ENCODE measurements around the gene KIFC3.

KIFC3 gene

DNA sequence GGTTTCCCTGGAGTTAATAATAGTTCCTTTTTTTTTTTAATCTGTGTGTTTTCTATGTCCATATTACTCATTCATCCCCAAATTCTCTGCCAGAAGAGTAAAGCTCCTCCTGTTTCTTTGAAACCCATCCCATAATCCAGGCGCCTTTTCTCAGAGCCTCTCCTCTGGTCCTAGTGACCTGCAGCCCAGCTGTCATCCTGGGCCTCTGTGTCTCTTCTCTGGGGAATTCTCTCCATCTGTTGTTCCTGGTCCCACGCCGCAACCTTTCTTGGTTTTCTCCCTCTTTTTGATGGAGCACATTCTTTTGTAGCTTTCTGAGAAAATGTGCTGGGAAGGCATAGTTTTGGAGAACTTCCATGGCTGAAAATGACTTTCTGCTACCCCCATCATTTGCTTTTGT, 56.5 kb downstream of the KIFC3 start:
- no peaks in the 10 kb centered on the region for H3K36me3 ChIP-seq (replicated peaks; ENCODE audit: insufficient read depth, low read length)
- no peaks in the 10 kb centered on the region for H3K9me2 ChIP-seq (replicated peaks; ENCODE audit: insufficient read depth, low read length)
- no peak overlapping the region for H3K9ac ChIP-seq (ENCODE audit: low read length)
- H2AFZ ChIP-seq (ENCODE audit: low read length): no peak overlapping the region
- H3K4me3 ChIP-seq (ENCODE audit: low read length): no peak overlapping the region
- H3K4me1 ChIP-seq (ENCODE audit: low read length): no peaks in the 10 kb centered on the region
- H4K20me1 ChIP-seq (ENCODE audit: insufficient read depth, low read length): no peaks in the 10 kb centered on the region
- no peak for DNase-seq
- no peaks in the 10 kb centered on the region for H3K9me3 ChIP-seq (replicated peaks; ENCODE audit: insufficient read depth, low read length)
- H3K27me3 ChIP-seq (replicated peaks; ENCODE audit: insufficient read depth, low read length): no peaks in the 10 kb centered on the region
- TF ChIP-seq EZH2phosphoT487 (IDR thresholded peaks at IDR 0.05; ENCODE audit: low read length): no peak
- no peak for TF ChIP-seq EZH2 (optimal IDR thresholded peaks at IDR 0.05; ENCODE audit: low read depth, low read length)
- TF ChIP-seq, protein P1, sequence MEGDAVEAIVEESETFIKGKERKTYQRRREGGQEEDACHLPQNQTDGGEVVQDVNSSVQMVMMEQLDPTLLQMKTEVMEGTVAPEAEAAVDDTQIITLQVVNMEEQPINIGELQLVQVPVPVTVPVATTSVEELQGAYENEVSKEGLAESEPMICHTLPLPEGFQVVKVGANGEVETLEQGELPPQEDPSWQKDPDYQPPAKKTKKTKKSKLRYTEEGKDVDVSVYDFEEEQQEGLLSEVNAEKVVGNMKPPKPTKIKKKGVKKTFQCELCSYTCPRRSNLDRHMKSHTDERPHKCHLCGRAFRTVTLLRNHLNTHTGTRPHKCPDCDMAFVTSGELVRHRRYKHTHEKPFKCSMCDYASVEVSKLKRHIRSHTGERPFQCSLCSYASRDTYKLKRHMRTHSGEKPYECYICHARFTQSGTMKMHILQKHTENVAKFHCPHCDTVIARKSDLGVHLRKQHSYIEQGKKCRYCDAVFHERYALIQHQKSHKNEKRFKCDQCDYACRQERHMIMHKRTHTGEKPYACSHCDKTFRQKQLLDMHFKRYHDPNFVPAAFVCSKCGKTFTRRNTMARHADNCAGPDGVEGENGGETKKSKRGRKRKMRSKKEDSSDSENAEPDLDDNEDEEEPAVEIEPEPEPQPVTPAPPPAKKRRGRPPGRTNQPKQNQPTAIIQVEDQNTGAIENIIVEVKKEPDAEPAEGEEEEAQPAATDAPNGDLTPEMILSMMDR (IDR thresholded peaks at IDR 0.05; ENCODE audit: low read length): no peak
- H3K4me2 ChIP-seq (ENCODE audit: low read depth, low read length): no peak overlapping the region
- no peak overlapping the region for H3K27ac ChIP-seq (ENCODE audit: low read length)
- no peaks in the 10 kb centered on the region for H3K79me2 ChIP-seq (ENCODE audit: low read length)
- H3F3A ChIP-seq (ENCODE audit: insufficient read depth, low read length): no peaks in the 10 kb centered on the region

DNA sequence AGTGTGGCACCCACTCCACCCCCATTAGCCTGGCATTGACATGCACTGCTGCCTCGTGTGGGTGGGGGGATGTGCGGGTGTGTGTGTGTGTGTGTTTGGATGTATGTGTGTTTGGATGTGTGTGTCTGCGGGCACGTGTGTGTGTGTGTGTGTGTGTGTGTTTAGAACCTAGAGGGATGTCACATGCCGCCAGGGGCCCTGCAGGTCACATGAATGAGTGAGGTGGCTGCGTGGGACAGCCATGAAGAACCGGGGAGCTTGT, 57.7 kb downstream of the KIFC3 start:
- Histone ChIP-seq H3F3A (ENCODE audit: insufficient read depth, low read length) (no peaks in the 10 kb centered on the region), H3K9me2 (replicated peaks; ENCODE audit: insufficient read depth, low read length) (no peaks in the 10 kb centered on the region), H4K20me1 (ENCODE audit: insufficient read depth, low read length) (no peaks in the 10 kb centered on the region), H2AFZ (ENCODE audit: low read length) (no peak overlapping the region), H3K79me2 (ENCODE audit: low read length) (no peaks in the 10 kb centered on the region), H3K9me3 (replicated peaks; ENCODE audit: insufficient read depth, low read length) (no peaks in the 10 kb centered on the region), H3K9ac (ENCODE audit: low read length) (no peak overlapping the region), H3K36me3 (replicated peaks; ENCODE audit: insufficient read depth, low read length) (no peaks in the 10 kb centered on the region), H3K4me2 (ENCODE audit: low read depth, low read length) (no peak overlapping the region), H3K4me1 (ENCODE audit: low read length) (no peaks in the 10 kb centered on the region), H3K4me3 (ENCODE audit: low read length) (no peak overlapping the region), H3K27me3 (replicated peaks; ENCODE audit: insufficient read depth, low read length) (no peaks in the 10 kb centered on the region), H3K27ac (ENCODE audit: low read length) (no peak overlapping the region)
- TF ChIP-seq EZH2 (optimal IDR thresholded peaks at IDR 0.05; ENCODE audit: low read depth, low read length) (no peak), EZH2phosphoT487 (IDR thresholded peaks at IDR 0.05; ENCODE audit: low read length) (no peak)
- TF ChIP-seq, protein P1 (IDR thresholded peaks at IDR 0.05; ENCODE audit: low read length): no peak
- DNase-seq: no peak

DNA sequence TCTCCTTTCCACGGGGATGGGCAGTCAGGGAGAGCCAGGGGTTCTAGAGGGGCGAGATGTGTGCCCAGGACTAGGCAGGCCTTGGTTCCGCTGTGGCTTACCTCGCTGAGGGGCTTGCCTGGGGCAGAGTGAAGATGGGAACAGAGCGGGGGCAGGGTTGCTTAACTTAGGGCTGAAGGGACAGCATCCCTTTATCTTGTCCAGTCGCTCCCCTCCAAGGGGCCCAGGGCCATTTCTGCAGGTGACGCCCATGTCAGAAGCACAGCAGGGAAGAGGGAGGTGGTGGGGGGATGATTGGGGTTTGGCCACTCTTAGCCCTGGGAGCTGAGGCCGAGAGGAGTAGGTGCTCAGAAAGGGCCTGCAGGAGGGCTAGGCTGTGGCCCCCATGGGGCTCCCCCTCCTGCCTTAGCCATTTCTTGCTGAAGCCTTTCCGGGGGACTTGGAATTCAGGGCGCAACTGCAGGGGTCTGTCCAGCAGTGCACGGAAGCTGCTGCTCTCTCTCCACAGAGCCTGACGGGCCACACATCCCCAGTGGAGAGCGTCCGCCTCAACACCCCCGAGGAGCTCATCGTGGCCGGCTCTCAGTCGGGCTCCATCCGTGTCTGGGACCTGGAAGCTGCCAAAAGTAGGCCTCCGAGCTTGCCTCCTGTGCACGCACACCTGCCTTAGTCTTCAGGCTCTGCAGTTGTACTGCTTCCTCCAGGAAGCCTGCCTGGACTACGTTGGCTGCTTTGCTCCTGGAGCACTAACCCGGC, 58.2 kb downstream of the KIFC3 start:
- Histone ChIP-seq H3K27me3 (replicated peaks; ENCODE audit: insufficient read depth, low read length) (no peaks in the 10 kb centered on the region), H4K20me1 (ENCODE audit: insufficient read depth, low read length) (no peaks in the 10 kb centered on the region), H3K4me1 (ENCODE audit: low read length) (no peaks in the 10 kb centered on the region), H3K36me3 (replicated peaks; ENCODE audit: insufficient read depth, low read length) (no peaks in the 10 kb centered on the region), H3K4me3 (ENCODE audit: low read length) (no peak overlapping the region), H3K4me2 (ENCODE audit: low read depth, low read length) (no peak overlapping the region), H3K9me2 (replicated peaks; ENCODE audit: insufficient read depth, low read length) (no peaks in the 10 kb centered on the region), H3K79me2 (ENCODE audit: low read length) (no peaks in the 10 kb centered on the region), H3K27ac (ENCODE audit: low read length) (no peak overlapping the region), H3F3A (ENCODE audit: insufficient read depth, low read length) (no peaks in the 10 kb centered on the region), H2AFZ (ENCODE audit: low read length) (no peak overlapping the region), H3K9me3 (replicated peaks; ENCODE audit: insufficient read depth, low read length) (no peaks in the 10 kb centered on the region), H3K9ac (ENCODE audit: low read length) (no peak overlapping the region)
- no peak for TF ChIP-seq EZH2phosphoT487 (IDR thresholded peaks at IDR 0.05; ENCODE audit: low read length)
- TF ChIP-seq, protein P1 (IDR thresholded peaks at IDR 0.05; ENCODE audit: low read length): no peak
- TF ChIP-seq EZH2 (optimal IDR thresholded peaks at IDR 0.05; ENCODE audit: low read depth, low read length): no peak
- no peak for DNase-seq
